HEK293 (cell line): ENCODE measurements around the gene TWF2.

ENCODE experiments used
- CTCF ChIP-seq: fragments of 450-650 bp; formaldehyde crosslinking; IDR thresholded peaks from 2 replicates; pipeline ENCODE4 v1.5.1; 2016; ENCODE audit warnings: missing biosample characterization, missing genetic modification characterization
- MZF1 ChIP-seq: fragments of 450-650 bp; formaldehyde crosslinking; IDR thresholded peaks from 2 replicates; pipeline ENCODE4 v1.5.1; 2017; ENCODE audit warnings: missing biosample characterization, missing genetic modification characterization, borderline replicate concordance
- SP2 ChIP-seq: fragments of 450-650 bp; formaldehyde crosslinking; IDR thresholded peaks from 2 replicates; pipeline ENCODE4 v1.5.1; 2016; ENCODE audit warnings: missing biosample characterization, missing genetic modification characterization
- TCF7L2 ChIP-seq: IDR thresholded peaks from 2 replicates; pipeline ENCODE4 v1.6.1; 2011; ENCODE audit warnings: low read depth, mild to moderate bottlenecking, inconsistent platforms, low read length, moderate library complexity, borderline replicate concordance
- ZNF157 ChIP-seq: fragments of 450-650 bp; formaldehyde crosslinking; IDR thresholded peaks from 2 replicates; pipeline ENCODE4 v1.5.1; 2016; ENCODE audit warnings: missing biosample characterization, missing genetic modification characterization
- ZNF416 ChIP-seq: fragments of 450-650 bp; formaldehyde crosslinking; IDR thresholded peaks from 2 replicates; pipeline ENCODE4 v1.5.1; 2016; ENCODE audit warnings: missing biosample characterization, missing genetic modification characterization
- TF ChIP-seq, protein P1 (sequence below): fragments of 450-650 bp; formaldehyde crosslinking; IDR thresholded peaks from 2 replicates; pipeline ENCODE4 v1.5.1; 2016; ENCODE audit warnings: missing biosample characterization, missing genetic modification characterization
- TF ChIP-seq, protein P2 (sequence below): fragments of 450-650 bp; formaldehyde crosslinking; IDR thresholded peaks from 2 replicates; pipeline ENCODE4 v1.5.1; 2016; ENCODE audit warnings: missing biosample characterization, missing genetic modification characterization

GRCh38 chr3:52218937-52219650 lies 19.9 kb downstream of the TWF2 start:
- TF ChIP-seq SP2 (no peak), TCF7L2 (no peak), CTCF (no peak), ZNF416 (no peak), MZF1 (tag by site-specific recombination) (no peak), ZNF157 (no peak)
- TF ChIP-seq, protein P1, sequence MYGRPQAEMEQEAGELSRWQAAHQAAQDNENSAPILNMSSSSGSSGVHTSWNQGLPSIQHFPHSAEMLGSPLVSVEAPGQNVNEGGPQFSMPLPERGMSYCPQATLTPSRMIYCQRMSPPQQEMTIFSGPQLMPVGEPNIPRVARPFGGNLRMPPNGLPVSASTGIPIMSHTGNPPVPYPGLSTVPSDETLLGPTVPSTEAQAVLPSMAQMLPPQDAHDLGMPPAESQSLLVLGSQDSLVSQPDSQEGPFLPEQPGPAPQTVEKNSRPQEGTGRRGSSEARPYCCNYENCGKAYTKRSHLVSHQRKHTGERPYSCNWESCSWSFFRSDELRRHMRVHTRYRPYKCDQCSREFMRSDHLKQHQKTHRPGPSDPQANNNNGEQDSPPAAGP (tag by site-specific recombination) = no peak
- TF ChIP-seq, protein P2, sequence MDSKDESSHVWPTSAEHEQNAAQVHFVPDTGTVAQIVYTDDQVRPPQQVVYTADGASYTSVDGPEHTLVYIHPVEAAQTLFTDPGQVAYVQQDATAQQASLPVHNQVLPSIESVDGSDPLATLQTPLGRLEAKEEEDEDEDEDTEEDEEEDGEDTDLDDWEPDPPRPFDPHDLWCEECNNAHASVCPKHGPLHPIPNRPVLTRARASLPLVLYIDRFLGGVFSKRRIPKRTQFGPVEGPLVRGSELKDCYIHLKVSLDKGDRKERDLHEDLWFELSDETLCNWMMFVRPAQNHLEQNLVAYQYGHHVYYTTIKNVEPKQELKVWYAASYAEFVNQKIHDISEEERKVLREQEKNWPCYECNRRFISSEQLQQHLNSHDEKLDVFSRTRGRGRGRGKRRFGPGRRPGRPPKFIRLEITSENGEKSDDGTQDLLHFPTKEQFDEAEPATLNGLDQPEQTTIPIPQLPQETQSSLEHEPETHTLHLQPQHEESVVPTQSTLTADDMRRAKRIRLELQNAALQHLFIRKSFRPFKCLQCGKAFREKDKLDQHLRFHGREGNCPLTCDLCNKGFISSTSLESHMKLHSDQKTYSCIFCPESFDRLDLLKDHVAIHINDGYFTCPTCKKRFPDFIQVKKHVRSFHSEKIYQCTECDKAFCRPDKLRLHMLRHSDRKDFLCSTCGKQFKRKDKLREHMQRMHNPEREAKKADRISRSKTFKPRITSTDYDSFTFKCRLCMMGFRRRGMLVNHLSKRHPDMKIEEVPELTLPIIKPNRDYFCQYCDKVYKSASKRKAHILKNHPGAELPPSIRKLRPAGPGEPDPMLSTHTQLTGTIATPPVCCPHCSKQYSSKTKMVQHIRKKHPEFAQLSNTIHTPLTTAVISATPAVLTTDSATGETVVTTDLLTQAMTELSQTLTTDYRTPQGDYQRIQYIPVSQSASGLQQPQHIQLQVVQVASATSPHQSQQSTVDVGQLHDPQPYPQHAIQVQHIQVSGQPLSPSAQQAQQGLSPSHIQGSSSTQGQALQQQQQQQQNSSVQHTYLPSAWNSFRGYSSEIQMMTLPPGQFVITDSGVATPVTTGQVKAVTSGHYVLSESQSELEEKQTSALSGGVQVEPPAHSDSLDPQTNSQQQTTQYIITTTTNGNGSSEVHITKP (tag by site-specific recombination) = no peak
